Kidney epithelial cell (primary cell): Measurements from ENCODE around the gene TMEM179B. TPM values are rescaled to one million over a fixed set of nuclear protein-coding genes. Genes with fewer than 3 reads are reported as not detected.

Source experiments
- DNase-seq: peaks from one replicate; pipeline ENCODE4 v3.0.0-alpha.2; 2010; ENCODE audit warnings: low read depth
- H3K27me3 ChIP-seq: 2 replicates; pipeline ENCODE4 v1.6.0; 2011; ENCODE audit warnings: low read length; ENCODE audit not compliant: control insufficient read depth, insufficient read depth
- H3K36me3 ChIP-seq: 2 replicates; pipeline ENCODE4 v1.5.1; 2011; ENCODE audit warnings: low read length; ENCODE audit not compliant: control insufficient read depth, insufficient read depth
- H3K4me3 ChIP-seq: 2 replicates; pipeline ENCODE4 v1.5.1; 2011; ENCODE audit warnings: low read depth, mild to moderate bottlenecking, control low read depth, low read length
- total RNA-seq: library from RNA; depleted of rRNA; stranded (reverse); fragments of >200 nt; gene quantifications from 2 replicates; pipeline ENCODE4 v1.2.3, GENCODE V29; 2015
- TF ChIP-seq, protein P1 (sequence below): IDR thresholded peaks from 2 replicates; pipeline ENCODE4 v1.5.1; 2011; ENCODE audit warnings: mild to moderate bottlenecking, moderate library complexity, low read length, control low read depth, inconsistent platforms; ENCODE audit not compliant: insufficient read depth, poor library complexity, severe bottlenecking

TMEM179B gene
- total RNA-seq, 1 donor from 2014 or later = 66.7 TPM

DNA sequence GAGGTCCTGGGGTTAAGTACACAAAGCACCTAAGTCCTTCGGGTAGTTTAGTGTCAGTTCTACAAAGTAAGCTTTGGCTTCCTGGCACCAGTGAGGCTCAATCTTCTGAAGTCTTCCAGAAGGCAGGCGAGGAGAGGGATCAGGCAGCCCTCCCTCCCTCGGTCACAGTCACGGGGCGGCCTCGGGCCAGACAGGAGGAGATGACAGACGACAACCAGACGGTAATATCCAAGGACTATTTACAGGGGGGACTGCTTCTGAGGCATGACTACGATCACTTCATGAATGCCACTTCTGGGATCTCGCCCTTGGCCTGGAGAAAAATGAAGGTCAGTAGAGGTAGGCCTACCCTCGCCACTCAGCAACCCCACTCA, 5.0 kb downstream of the TMEM179B start:
- H3K27me3 ChIP-seq = no peaks in the 10 kb centered on the region
- no peak overlapping the region for H3K4me3 ChIP-seq
- peaks cover 1% of the 10 kb centered on the region for H3K36me3 ChIP-seq
- DNase-seq = no peak
- TF ChIP-seq, protein P1, sequence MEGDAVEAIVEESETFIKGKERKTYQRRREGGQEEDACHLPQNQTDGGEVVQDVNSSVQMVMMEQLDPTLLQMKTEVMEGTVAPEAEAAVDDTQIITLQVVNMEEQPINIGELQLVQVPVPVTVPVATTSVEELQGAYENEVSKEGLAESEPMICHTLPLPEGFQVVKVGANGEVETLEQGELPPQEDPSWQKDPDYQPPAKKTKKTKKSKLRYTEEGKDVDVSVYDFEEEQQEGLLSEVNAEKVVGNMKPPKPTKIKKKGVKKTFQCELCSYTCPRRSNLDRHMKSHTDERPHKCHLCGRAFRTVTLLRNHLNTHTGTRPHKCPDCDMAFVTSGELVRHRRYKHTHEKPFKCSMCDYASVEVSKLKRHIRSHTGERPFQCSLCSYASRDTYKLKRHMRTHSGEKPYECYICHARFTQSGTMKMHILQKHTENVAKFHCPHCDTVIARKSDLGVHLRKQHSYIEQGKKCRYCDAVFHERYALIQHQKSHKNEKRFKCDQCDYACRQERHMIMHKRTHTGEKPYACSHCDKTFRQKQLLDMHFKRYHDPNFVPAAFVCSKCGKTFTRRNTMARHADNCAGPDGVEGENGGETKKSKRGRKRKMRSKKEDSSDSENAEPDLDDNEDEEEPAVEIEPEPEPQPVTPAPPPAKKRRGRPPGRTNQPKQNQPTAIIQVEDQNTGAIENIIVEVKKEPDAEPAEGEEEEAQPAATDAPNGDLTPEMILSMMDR = no peak

DNA sequence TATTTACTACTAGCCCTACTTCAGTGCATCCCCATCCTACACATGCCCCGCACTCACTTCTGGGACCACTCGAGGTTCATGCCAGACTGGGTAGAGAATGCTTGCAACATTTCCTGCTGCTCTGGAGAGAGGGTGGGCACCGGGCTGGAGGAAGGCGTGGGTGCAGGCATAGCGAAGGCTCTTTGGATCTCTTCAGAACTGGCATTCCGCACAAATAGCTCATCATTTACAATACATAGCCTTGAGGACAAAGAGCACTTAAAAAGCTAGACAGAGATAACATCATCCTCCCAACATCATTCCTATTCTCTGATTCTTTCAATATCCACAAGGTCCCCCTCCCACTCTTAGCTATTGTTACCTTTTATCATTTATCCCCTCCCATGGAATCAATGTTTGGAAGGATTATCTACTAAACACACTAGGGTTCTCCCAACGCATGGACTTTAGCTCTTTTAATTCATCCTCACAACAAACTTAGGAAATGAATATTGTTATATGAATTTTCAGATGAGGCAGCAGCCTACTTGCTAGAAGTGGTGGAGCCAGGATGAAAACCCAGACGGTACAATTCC, 7.1 kb downstream of the TMEM179B start:
- TF ChIP-seq, protein P1 = no peak
- no peaks in the 10 kb centered on the region for H3K36me3 ChIP-seq
- no peak for DNase-seq

DNA sequence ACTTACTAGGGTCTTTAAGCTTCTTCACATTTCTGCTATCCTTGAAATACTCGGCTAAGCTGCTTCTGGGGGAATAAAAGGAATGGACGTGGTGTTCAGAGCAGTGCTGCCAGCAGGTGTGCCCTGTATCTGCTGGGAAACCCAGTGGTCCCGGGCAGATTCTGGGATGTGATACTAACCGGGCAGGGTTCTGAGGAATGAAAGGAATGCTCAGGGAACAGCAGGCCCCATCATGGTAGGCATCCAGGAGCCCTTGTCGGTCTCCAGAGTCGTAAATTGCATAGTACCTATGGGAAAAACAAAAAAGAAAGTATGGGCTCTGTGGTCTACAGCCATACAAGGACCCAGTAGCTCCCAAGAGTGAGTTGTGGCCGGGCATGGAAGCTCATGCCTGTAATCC, 9.1 kb downstream of the TMEM179B start:
- Histone ChIP-seq H3K27me3 (no peaks in the 10 kb centered on the region), H3K36me3 (no peaks in the 10 kb centered on the region), H3K4me3 (no peak overlapping the region)
- TF ChIP-seq, protein P1 = no peak
- DNase-seq = no peak

More for the DNA sequence above, 7.1 kb downstream of the TMEM179B start:
- no peaks in the 10 kb centered on the region for H3K27me3 ChIP-seq
- H3K4me3 ChIP-seq = no peak overlapping the region

DNA sequence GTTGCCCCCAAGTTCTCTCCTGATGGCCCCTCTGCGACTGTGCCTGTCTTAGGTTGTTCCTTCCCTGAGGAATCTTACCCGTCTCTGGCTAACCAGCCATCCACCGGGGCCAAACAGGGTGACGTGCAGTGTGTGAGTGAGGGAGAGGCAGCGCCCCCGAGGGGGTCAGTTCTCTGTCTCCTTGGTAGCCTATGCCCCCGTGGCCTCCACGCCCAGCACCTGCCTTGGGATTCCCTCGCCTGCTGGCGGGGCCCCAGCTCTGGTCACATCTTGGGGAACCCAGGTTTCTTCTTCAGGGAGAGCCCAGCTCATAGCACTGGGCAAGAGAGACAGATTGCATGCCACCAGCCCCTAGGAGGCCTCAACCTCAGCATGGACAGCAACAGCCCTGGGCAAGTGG, 12.3 kb downstream of the TMEM179B start:
- TF ChIP-seq, protein P1 = no peak
- H3K4me3 ChIP-seq = no peak overlapping the region
- no peak for DNase-seq
- no peaks in the 10 kb centered on the region for H3K27me3 ChIP-seq
- peaks cover 3% of the 10 kb centered on the region for H3K36me3 ChIP-seq

DNA sequence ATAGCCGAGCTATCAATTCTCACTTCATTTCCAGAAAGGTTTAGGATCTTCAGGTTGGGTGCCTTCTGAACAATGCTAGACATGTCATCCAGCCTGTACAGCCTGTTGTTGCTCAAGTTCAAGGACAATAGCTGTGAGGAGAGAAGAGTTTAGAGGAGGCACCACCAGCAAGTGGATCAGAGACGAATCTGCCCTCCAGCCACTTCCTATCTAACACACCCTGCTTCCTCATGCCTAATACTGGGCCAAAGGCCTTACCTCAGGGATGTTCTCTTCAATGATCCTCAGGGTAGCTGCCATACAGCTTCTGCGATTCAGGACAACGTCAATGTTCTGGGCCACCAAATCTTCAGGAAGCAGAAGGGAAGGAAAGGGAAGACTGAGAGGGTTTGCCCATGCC, 13.9 kb downstream of the TMEM179B start:
- peaks cover 3% of the 10 kb centered on the region for H3K36me3 ChIP-seq

More for the DNA sequence above, 13.9 kb downstream of the TMEM179B start:
- DNase-seq = no peak
- TF ChIP-seq, protein P1 = no peak
- H3K4me3 ChIP-seq = no peak overlapping the region
- no peaks in the 10 kb centered on the region for H3K27me3 ChIP-seq
